Measurements from ENCODE around the gene MYO5B. TPM values are rescaled to one million over a fixed set of nuclear protein-coding genes. Genes with fewer than 3 reads are reported as not detected.

The MYO5B gene
- total RNA-seq, 2 donors from 2014 or later: 106 to 132 TPM

DNA sequence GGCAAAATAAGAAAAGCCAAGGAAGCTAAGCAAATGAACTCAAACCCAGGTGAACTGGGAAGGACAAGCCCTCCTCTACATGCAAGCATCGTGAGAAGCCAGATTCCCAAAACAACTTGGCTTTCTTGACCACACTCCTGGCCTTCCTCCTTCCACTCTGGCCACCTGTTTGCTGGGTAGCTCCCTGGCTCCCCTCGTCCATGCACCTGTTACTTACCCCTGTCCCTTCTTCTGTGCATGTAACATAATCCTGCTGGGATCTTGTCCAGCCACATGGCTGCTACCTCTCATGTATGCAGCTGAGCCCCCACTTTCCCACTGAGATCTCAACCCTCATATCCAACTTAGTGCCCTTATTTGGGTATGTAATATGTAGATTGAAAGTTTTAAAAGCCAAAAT, 121.6 kb downstream of the MYO5B start:
- H3K4me3 ChIP-seq: no peak overlapping the region
- intact Hi-C loops (cut with DNase I): loop anchor here (5.0 kb wide), 1 partner anchor 44 kb away; no protein-coding TSS in a partner anchor
- peaks cover 5% of the 10 kb centered on the region for H3K4me1 ChIP-seq
- H3K27me3 ChIP-seq: no peaks in the 10 kb centered on the region
- H3K9ac ChIP-seq (ENCODE audit: low read depth in 2 of 2, low read length in 2 of 2): no peak overlapping the region
- no peak for DNase-seq
- no peaks in the 10 kb centered on the region for H3K36me3 ChIP-seq
- TF ChIP-seq, protein P1, sequence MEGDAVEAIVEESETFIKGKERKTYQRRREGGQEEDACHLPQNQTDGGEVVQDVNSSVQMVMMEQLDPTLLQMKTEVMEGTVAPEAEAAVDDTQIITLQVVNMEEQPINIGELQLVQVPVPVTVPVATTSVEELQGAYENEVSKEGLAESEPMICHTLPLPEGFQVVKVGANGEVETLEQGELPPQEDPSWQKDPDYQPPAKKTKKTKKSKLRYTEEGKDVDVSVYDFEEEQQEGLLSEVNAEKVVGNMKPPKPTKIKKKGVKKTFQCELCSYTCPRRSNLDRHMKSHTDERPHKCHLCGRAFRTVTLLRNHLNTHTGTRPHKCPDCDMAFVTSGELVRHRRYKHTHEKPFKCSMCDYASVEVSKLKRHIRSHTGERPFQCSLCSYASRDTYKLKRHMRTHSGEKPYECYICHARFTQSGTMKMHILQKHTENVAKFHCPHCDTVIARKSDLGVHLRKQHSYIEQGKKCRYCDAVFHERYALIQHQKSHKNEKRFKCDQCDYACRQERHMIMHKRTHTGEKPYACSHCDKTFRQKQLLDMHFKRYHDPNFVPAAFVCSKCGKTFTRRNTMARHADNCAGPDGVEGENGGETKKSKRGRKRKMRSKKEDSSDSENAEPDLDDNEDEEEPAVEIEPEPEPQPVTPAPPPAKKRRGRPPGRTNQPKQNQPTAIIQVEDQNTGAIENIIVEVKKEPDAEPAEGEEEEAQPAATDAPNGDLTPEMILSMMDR (IDR thresholded peaks at IDR 0.05): no peak
- no peak overlapping the region for H3K27ac ChIP-seq
- H3K9me3 ChIP-seq: no peaks in the 10 kb centered on the region

DNA sequence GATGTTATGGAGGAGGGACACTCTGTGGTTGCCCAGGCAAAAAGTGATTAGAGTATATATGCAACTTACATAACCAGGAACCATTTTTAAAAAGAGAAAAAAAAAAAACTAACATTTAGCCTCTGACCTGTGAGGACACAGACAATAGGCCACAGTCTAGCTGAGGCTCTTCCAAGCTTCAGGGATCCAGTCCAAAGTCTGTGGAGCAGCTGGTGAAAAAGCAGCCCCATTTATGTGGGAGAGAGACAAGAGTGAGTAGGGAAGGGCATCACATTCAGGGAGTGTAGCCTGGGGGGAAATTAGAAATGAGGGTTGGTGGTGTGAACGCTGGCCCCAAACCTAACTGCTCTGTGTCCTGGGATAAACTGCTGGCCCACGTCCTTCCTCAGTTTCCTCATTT, 122.8 kb downstream of the MYO5B start:
- Histone ChIP-seq H3K9ac (ENCODE audit: low read depth in 2 of 2, low read length in 2 of 2) (no peak overlapping the region), H3K36me3 (no peaks in the 10 kb centered on the region), H3K4me3 (no peak overlapping the region), H3K9me3 (no peaks in the 10 kb centered on the region), H3K27ac (no peak overlapping the region), H3K27me3 (no peaks in the 10 kb centered on the region), H3K4me1 (peaks cover 5% of the 10 kb centered on the region)
- no peak for DNase-seq
- TF ChIP-seq, protein P1 (IDR thresholded peaks at IDR 0.05): no peak
- intact Hi-C loops (cut with DNase I): loop anchor here (5.0 kb wide), 1 partner anchor 45 kb away; no protein-coding TSS in a partner anchor

GRCh38 chr18:50071397-50071796, 123.5 kb downstream of the MYO5B start:
- intact Hi-C loops (cut with DNase I): loop anchor here (5.0 kb wide), 1 partner anchor 46 kb away; no protein-coding TSS in a partner anchor
- TF ChIP-seq, protein P1 (IDR thresholded peaks at IDR 0.05): no peak
- no peak overlapping the region for H3K4me3 ChIP-seq
- no peaks in the 10 kb centered on the region for H3K27me3 ChIP-seq
- no peaks in the 10 kb centered on the region for H3K9me3 ChIP-seq
- no peak for DNase-seq
- no peak overlapping the region for H3K9ac ChIP-seq (ENCODE audit: low read depth in 2 of 2, low read length in 2 of 2)
- H3K27ac ChIP-seq: no peak overlapping the region
- no peaks in the 10 kb centered on the region for H3K36me3 ChIP-seq
- H3K4me1 ChIP-seq: peaks cover 5% of the 10 kb centered on the region

DNA sequence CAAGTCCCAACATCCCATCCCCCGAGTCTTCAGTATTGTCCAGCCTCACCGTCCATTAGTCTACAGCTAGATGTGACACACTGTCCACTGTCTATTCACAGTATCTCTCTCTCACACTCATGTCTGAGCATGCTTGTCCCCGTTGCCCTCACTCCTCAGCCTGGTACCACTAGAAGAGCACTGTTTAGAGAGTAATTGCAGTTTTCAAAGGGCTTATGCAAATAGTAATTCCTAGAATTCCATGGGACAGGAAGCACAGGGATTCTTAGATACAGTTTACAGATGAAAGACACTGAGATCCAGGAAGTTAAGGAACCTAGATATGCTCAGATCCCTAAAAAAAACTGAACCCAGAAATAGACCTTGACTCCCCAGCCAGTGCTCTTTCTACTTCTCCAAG, 125.5 kb downstream of the MYO5B start:
- Histone ChIP-seq H3K9ac (ENCODE audit: low read depth in 2 of 2, low read length in 2 of 2) (no peak overlapping the region), H3K9me3 (no peaks in the 10 kb centered on the region), H3K27me3 (no peaks in the 10 kb centered on the region), H3K27ac (no peak overlapping the region), H3K4me1 (no peaks in the 10 kb centered on the region), H3K4me3 (no peak overlapping the region), H3K36me3 (no peaks in the 10 kb centered on the region)
- no peak for DNase-seq
- intact Hi-C loops (cut with DNase I): no loop called here
- TF ChIP-seq, protein P1 (IDR thresholded peaks at IDR 0.05): no peak

GRCh38 chr18:50065527-50065926, 129.4 kb downstream of the MYO5B start:
- Histone ChIP-seq H3K9me3 (no peaks in the 10 kb centered on the region), H3K9ac (ENCODE audit: low read depth in 2 of 2, low read length in 2 of 2) (no peak overlapping the region), H3K4me3 (no peak overlapping the region), H3K27ac (no peak overlapping the region), H3K4me1 (no peaks in the 10 kb centered on the region), H3K36me3 (no peaks in the 10 kb centered on the region), H3K27me3 (no peaks in the 10 kb centered on the region)
- intact Hi-C loops (cut with DNase I): no loop called here
- DNase-seq: no peak
- TF ChIP-seq, protein P1 (IDR thresholded peaks at IDR 0.05): no peak

Measured in colonic mucosa (tissue), 4 donors.